CD14-positive monocyte (primary cell): ENCODE results near the gene LDLRAD4. TPM values are rescaled to one million over a fixed set of nuclear protein-coding genes. Genes with fewer than 3 reads are reported as not detected.
A peak's percentile ranks its signal among the peaks of the same experiment; 100 is the strongest.

Experiments used
- DNase-seq, 3 donors: peaks; one replicate each; pipeline ENCODE4 v3.0.0-alpha.2; 2011 to 2022
- H2AFZ ChIP-seq: 2 replicates; pipeline ENCODE4 v1.6.0; 2012; ENCODE audit warnings: mild to moderate bottlenecking, low read depth, low read length, inconsistent platforms; ENCODE audit not compliant: insufficient read depth, poor library complexity, severe bottlenecking
- H3K27ac ChIP-seq, 2 donors: 1 replicate in 1 of 2; 2 replicates in 1 of 2; pipeline ENCODE4 v1.5.1; 2012 to 2013; ENCODE audit warnings: low read length in 2 of 2, control low read depth in 1 of 2, inconsistent platforms in 1 of 2, low read depth in 1 of 2, mild to moderate bottlenecking in 1 of 2
- H3K27me3 ChIP-seq, 2 donors: one replicate each; pipeline versions ENCODE4 v1.6.0 to v1.6.1; 2011 to 2013; ENCODE audit warnings: low read length in 2 of 2; ENCODE audit not compliant: control insufficient read depth in 2 of 2, insufficient read depth in 2 of 2
- H3K36me3 ChIP-seq, 2 donors: replicated peaks in 1 of 2; 1 replicate in 1 of 2; 2 replicates in 1 of 2; pipeline versions ENCODE4 v1.5.1 to v1.6.1; 2012 to 2013; ENCODE audit warnings: low read length in 2 of 2, control low read depth in 1 of 2, inconsistent platforms in 1 of 2, mild to moderate bottlenecking in 1 of 2; ENCODE audit not compliant: insufficient read depth in 2 of 2, control insufficient read depth in 1 of 2
- H3K4me1 ChIP-seq, 2 donors: 1 replicate in 1 of 2; 2 replicates in 1 of 2; pipeline versions ENCODE4 v1.5.1 to v1.6.1; 2012 to 2013; ENCODE audit warnings: low read length in 2 of 2, control low read depth in 1 of 2, inconsistent platforms in 1 of 2, mild to moderate bottlenecking in 1 of 2, moderate library complexity in 1 of 2; ENCODE audit not compliant: insufficient read depth in 2 of 2, control insufficient read depth in 1 of 2
- H3K4me2 ChIP-seq: replicated peaks from 2 replicates; pipeline ENCODE3; 2012; ENCODE audit warnings: low read length, moderate library complexity, mild to moderate bottlenecking; ENCODE audit not compliant: poor library complexity, severe bottlenecking; ENCODE audit errors: extremely low read depth
- H3K4me3 ChIP-seq, 3 experiments: fragments of 200-600 bp in 1 of 3; sonication (generic) in 1 of 3; replicated peaks in 1 of 3; 1 replicate in 2 of 3; 2 replicates in 1 of 3; pipeline ENCODE4 v1.5.1; 2011 to 2013; ENCODE audit warnings: low read length in 3 of 3, mild to moderate bottlenecking in 3 of 3, control low read depth in 2 of 3, low read depth in 2 of 3, inconsistent platforms in 1 of 3, moderate library complexity in 1 of 3
- H3K79me2 ChIP-seq: 2 replicates; pipeline ENCODE4 v1.6.0; 2012; ENCODE audit warnings: mild to moderate bottlenecking, control low read depth, inconsistent platforms, low read length, moderate library complexity; ENCODE audit not compliant: insufficient read depth
- H3K9ac ChIP-seq: 2 replicates; pipeline ENCODE4 v1.6.0; 2017; ENCODE audit warnings: low read length, mild to moderate bottlenecking; ENCODE audit not compliant: insufficient read depth, poor library complexity, severe bottlenecking
- H3K9me3 ChIP-seq, 2 donors: replicated peaks in 1 of 2; 1 replicate in 1 of 2; 2 replicates in 1 of 2; pipeline versions ENCODE4 v1.5.1 to v1.6.1; 2012 to 2013; ENCODE audit warnings: low read length in 2 of 2, control low read depth in 1 of 2; ENCODE audit not compliant: control insufficient read depth in 1 of 2, insufficient read depth in 1 of 2
- H4K20me1 ChIP-seq: 2 replicates; pipeline ENCODE4 v1.6.0; 2012; ENCODE audit warnings: mild to moderate bottlenecking, low read length, control low read depth, moderate library complexity; ENCODE audit not compliant: insufficient read depth
- H3K27ac Mint-ChIP-seq, 7 donors: one replicate each; pipeline ENCODE4 v1.8.0; 2020; ENCODE audit warnings: mild to moderate bottlenecking in 7 of 7, mixed read lengths in 7 of 7, moderate library complexity in 6 of 7, inconsistent platforms in 2 of 7
- H3K27me3 Mint-ChIP-seq, 3 donors: one replicate each; pipeline ENCODE4 v1.8.0; 2021 to 2022; ENCODE audit warnings: low read depth in 3 of 3, mild to moderate bottlenecking in 3 of 3, mixed read lengths in 3 of 3, moderate library complexity in 3 of 3, inconsistent platforms in 1 of 3
- H3K36me3 Mint-ChIP-seq, 2 donors: one replicate each; pipeline ENCODE4 v1.8.0; 2020; ENCODE audit warnings: mixed read lengths in 2 of 2, inconsistent platforms in 1 of 2, mild to moderate bottlenecking in 1 of 2
- H3K4me1 Mint-ChIP-seq: one replicate; pipeline ENCODE4 v1.8.0; 2020; ENCODE audit warnings: mild to moderate bottlenecking, mixed read lengths
- H3K4me3 Mint-ChIP-seq, 2 donors: one replicate each; pipeline ENCODE4 v1.8.0; 2020; ENCODE audit warnings: mild to moderate bottlenecking in 2 of 2, mixed read lengths in 2 of 2, moderate library complexity in 1 of 2
- H3K9me3 Mint-ChIP-seq, 7 donors: one replicate each; pipeline ENCODE4 v1.8.0; 2020 to 2022; ENCODE audit warnings: mixed read lengths in 7 of 7, mild to moderate bottlenecking in 6 of 7, moderate library complexity in 6 of 7, inconsistent platforms in 2 of 7
- CTCF ChIP-seq: fragments of 200-600 bp; IDR thresholded peaks from one replicate; pipeline ENCODE4 v1.8.0; 2022; ENCODE audit warnings: antibody characterized with exemption, mild to moderate bottlenecking
- whole genome bisulfite sequencing: methylation state at CpG from one replicate; pipeline ENCODE4 v1.1.5; 2013; ENCODE audit warnings: missing lambda C conversion rate; ENCODE audit not compliant: insufficient coverage; 5-methylcytosine and 5-hydroxymethylcytosine counted together
- intact Hi-C, 2 donors: fragments of 100-400 bp; cut with micrococcal nuclease; formaldehyde crosslinking; loops; one replicate each; pipeline versions ENCODE4 v1.15.0 to v1.15.1; 2023
- polyA plus RNA-seq, 3 donors: library from polyadenylated mRNA; depleted of rRNA in 1 of 3; unstranded in 2 of 3; stranded (reverse) in 1 of 3; fragments of 300-500 nt in 2 of 3; fragments of >200 nt in 1 of 3; fragmentation: Illumina TruSeq in 2 of 3; gene quantifications; 1 replicate in 2 of 3; 2 replicates in 1 of 3; pipeline ENCODE4 v1.2.3, GENCODE V29; 2012 to 2021

Gene LDLRAD4
- polyA plus RNA-seq, 3 donors: 13.5 to 15.4 (median 13.8) TPM

GRCh38 chr18:13237073-13237472 lies 18.5 kb downstream of the LDLRAD4 start:
- no peak for TF ChIP-seq CTCF
- H3K4me1 Mint-ChIP-seq: no peaks in the 10 kb centered on the region
- H3K4me3 Mint-ChIP-seq: no peak overlapping the region
- peaks cover 51% of the 10 kb centered on the region for H4K20me1 ChIP-seq
- no peak overlapping the region for H3K4me2 ChIP-seq
- DNase-seq: no peak
- H3K27me3 ChIP-seq: no peaks in the 10 kb centered on the region
- peaks cover 0 to 1% (median 0%) of the 10 kb centered on the region in 7 donors for H3K9me3 Mint-ChIP-seq
- no peak overlapping the region for H2AFZ ChIP-seq
- H3K4me1 ChIP-seq: no peaks in the 10 kb centered on the region
- no peak overlapping the region for H3K4me3 ChIP-seq
- H3K9ac ChIP-seq: no peak overlapping the region
- H3K27ac ChIP-seq: no peak overlapping the region
- H3K9me3 ChIP-seq: no peaks in the 10 kb centered on the region
- H3K36me3 Mint-ChIP-seq: no peaks in the 10 kb centered on the region
- peak overlapping the region in 1 of 7 donors; percentile 40 for H3K27ac Mint-ChIP-seq
- no peaks in the 10 kb centered on the region for H3K79me2 ChIP-seq
- WGBS: 86% methylated on average over 6 of the region's 7 CpGs
- no peaks in the 10 kb centered on the region for H3K36me3 ChIP-seq
- H3K27me3 Mint-ChIP-seq: no peaks in the 10 kb centered on the region
- intact Hi-C loops: no loop called here

GRCh38 chr18:13237641-13238040 lies 19.1 kb downstream of the LDLRAD4 start:
- Histone ChIP-seq H2AFZ (no peak overlapping the region), H3K27ac (no peak overlapping the region), H3K36me3 (no peaks in the 10 kb centered on the region), H3K4me3 (no peak overlapping the region), H3K79me2 (no peaks in the 10 kb centered on the region), H4K20me1 (peaks cover 49% of the 10 kb centered on the region), H3K4me2 (no peak overlapping the region), H3K4me1 (no peaks in the 10 kb centered on the region), H3K27me3 (no peaks in the 10 kb centered on the region), H3K9ac (no peak overlapping the region), H3K9me3 (no peaks in the 10 kb centered on the region)
- no peak for DNase-seq
- no peaks in the 10 kb centered on the region for H3K36me3 Mint-ChIP-seq
- WGBS: no CpG with 5 or more reads among the region's 3 CpGs
- TF ChIP-seq CTCF: no peak
- no peaks in the 10 kb centered on the region for H3K27me3 Mint-ChIP-seq
- no peak overlapping the region for H3K27ac Mint-ChIP-seq
- peaks cover 0 to 1% (median 0%) of the 10 kb centered on the region in 7 donors for H3K9me3 Mint-ChIP-seq
- intact Hi-C loops: no loop called here
- no peaks in the 10 kb centered on the region for H3K4me1 Mint-ChIP-seq
- H3K4me3 Mint-ChIP-seq: no peak overlapping the region
